T-helper 2 cell treated with Interferon-gamma antibody and Interleukin-4, amounts not matched to agents 100 ng/mL and 5 ng/mL, for 36 hours (primary cell): Measurements from ENCODE around the gene LRP1-AS. TPM values are rescaled to one million over a fixed set of nuclear protein-coding genes. Genes with fewer than 3 reads are reported as not detected.

Experiments used
- intact Hi-C: fragments of 100-400 bp; cut with micrococcal nuclease; formaldehyde crosslinking; loops from one replicate; pipeline ENCODE4 v1.15.1; 2023
- total RNA-seq: library from RNA; stranded (reverse); gene quantifications from 2 replicates; pipeline ENCODE4 v1.2.3, GENCODE V29; 2022

Gene LRP1-AS
- total RNA-seq, 1 donor from 2014 or later: not detected

DNA sequence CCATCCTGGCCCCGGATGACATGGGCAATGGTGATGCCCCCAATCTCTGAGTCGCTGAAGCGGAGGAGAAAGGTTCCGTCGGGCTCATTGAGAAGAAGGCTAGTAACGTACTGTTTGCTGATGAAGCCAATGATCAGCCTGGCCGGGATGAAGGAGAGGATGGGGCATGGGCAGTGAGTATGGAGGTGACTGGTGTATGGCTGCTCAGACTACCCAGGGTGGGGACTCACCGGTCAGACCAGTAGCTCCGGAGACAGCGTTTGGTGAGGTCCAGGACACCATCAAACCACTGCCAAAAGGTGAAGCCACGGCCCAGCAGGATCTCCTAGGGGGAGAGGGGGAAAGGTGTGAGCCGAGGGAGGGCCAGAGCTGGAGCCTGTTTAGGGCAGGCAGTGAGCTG, 47.7 kb downstream of the LRP1-AS start:
- intact Hi-C loops: no loop called here

DNA sequence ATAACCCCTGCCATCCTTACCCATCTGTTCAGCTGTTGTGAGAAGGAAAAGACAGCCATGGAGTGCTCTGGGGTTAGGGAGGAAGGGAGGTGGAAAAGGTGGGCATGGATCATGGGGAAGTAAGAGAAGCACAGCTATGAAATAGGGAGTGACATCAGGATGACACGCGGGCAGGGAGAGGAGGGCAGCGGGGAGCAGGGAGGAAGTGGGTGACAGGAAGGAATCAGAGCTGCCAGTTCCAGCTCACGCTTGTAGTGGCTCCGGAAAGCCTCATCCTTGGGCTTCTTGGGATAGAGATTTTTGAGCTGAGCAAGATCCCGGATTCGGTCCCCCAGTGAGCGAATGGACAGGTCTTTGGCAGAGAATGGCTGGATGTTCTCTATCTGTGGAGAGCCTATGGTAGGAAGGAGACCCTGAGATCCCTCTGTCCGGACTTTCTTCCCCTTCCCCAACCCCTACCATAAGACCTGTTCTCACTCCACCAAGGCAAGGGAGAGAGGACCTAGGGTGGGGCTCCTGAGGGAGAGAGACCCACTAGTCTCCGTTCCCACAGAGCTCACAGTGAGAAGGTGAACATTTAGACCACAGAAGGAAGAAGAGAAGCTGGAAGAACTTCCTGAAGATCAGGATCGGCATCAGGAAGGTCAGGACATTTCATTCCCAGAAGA, 48.2 kb downstream of the LRP1-AS start:
- intact Hi-C loops: no loop called here

DNA sequence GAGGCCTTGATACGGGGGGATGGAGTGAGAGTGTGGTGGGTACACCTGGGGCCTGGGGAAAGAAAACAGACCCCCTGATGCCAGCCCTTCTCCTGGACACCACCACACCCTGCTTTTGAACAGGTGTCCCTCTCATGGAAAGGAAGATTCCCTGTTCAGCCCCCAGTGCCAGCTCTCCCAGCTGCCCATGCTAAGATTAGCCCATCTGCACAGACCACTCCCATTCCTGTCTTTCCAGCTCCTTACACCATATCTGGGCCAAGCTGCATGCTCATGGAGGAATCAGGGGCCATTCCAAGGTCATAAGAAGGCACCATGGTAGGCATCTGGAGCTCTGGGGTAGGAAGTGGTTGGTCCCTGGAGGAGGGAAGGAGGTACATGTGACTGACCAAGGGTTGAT, 48.9 kb downstream of the LRP1-AS start:
- intact Hi-C loops: no loop called here

DNA sequence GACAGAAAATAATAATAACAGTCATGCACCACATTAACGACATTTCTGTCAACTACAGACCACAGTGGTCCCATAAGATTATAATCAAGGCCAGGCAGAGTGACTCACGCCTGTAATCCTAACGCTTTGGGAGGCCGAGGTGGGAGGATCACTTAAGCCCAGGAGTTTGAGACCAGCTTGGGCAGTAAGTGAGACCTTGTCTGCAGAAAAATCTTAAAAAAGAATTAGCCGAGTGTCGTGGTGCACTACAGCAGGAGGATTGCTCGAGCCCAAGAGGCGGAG, 49.9 kb downstream of the LRP1-AS start:
- intact Hi-C loops: no loop called here

DNA sequence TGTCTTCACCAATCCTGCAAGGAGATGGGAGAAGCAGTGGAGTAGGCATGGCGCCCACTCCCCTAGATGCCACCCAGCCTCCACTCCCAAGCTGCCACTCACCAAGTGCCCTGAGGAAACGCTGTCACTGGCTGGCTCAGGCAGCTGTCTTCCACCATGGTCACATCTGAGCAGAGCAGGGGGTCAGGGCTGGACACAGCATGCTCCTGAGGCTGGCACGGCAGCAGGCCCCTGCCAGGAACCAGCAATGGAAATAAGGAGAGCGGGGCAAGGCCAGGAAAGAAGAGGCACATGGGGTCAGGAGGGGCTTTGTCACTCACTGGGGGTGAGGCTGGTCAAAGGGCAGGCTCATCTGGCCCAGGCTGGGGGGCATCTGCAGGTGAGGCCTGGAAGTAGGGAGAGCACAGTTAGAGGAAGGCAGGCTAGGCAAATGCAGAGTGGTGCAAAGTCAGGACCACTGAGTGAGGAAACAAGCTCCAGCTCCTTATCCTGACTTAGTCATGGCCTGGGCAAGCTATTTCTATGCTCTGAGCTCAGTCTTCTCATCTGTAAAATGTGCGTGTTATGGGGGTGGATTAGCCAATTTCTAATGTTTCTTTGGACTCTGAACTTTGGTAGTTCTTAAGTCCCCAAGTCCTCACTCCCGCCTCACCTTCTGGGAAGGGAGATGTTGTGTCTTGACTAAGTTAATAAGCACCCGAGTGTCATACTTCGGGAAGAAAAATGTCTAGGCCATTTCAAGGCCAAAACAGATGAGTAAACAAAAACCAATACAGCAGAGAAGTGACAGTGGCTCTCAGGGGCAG, 50.5 kb downstream of the LRP1-AS start:
- intact Hi-C loops: no loop called here

DNA sequence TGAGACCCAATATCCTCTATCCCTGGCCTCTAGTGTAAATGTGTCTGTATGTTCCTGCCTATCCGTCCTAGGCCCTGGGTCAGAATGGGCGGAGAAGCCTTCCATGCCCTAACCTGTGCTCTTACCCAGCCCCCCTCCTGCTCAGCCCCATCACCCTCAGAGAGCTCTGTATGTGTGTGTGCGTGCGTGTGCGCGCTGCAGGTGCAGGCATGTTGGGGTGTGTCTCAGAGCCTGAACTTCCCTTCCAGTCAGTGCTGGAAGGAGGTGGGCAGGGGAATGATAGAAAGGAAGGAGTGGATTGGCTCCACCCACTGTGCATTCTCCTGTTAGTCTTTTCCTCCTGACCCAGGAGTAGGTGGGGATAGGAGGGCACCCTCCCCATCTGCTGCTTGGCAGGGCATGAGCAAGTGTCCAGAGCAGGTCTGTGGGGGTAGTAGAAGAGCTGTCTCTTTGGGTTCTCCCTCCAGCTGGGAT, 51.3 kb downstream of the LRP1-AS start:
- intact Hi-C loops: no loop called here

DNA sequence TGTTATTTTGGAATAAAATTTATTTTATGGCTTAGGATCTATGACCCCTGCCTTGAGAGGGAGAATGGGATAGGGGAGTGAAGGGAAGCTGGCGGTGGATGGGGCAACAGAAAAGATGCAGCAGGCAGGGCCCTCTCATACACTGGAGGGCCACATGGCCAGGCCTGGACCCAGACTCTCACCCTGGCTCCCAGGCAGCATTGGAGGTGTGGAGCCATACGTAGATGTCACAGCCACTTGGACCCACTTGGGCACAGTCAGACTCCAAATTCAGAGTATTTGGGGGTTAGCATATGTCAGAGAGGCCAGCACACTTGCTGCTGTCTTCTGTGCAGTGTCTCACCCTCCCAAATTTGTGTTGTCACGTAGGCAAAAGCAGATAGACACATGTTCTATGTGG, 52.0 kb downstream of the LRP1-AS start:
- intact Hi-C loops: no loop called here

Other genes starting within 250 kb of the LRP1-AS start
- gene SDR9C7, start 213.2 kb downstream of the LRP1-AS start, total RNA-seq: not detected in 2 replicates
- gene RDH16, start 190.0 kb downstream of the LRP1-AS start, total RNA-seq: 0.23 and 0.32 TPM in 2 replicates
- 8.8 and 9.5 TPM in 2 replicates for gene ZBTB39, start 141.1 kb downstream of the LRP1-AS start, total RNA-seq
- not detected in 2 replicates for gene TAC3, start 131.1 kb downstream of the LRP1-AS start, total RNA-seq
- 0.64 and 1.2 TPM in 2 replicates for gene MYO1A, start 97.5 kb downstream of the LRP1-AS start, total RNA-seq
- 48.4 and 50.4 TPM in 2 replicates for gene NEMP1, start 68.8 kb downstream of the LRP1-AS start, total RNA-seq
- 11.0 and 11.9 TPM in 2 replicates for gene NAB2, start 58.5 kb downstream of the LRP1-AS start, total RNA-seq
- gene STAT6, start 36.3 kb downstream of the LRP1-AS start, total RNA-seq: 193 and 194 TPM in 2 replicates
- gene LRP1, start 19.1 kb downstream of the LRP1-AS start, total RNA-seq: 0.57 and 0.91 TPM in 2 replicates
- gene NXPH4, start 69.2 kb upstream of the LRP1-AS start, total RNA-seq: 0.43 and 1.0 TPM in 2 replicates
- 176 and 178 TPM in 2 replicates for gene SHMT2, start 82.1 kb upstream of the LRP1-AS start, total RNA-seq
- 8.8 and 9.1 TPM in 2 replicates for gene STAC3, start 103.6 kb upstream of the LRP1-AS start, total RNA-seq